Ecto neural progenitor cell (in vitro differentiated cells): ENCODE results near the gene ANAPC2.
"Not testable (repeated sequence)": the region's sequence is repeated elsewhere in the genome, so short reads cannot be mapped to it uniquely, and the experiment has no call there.

Experiments used
- DNase-seq: peaks from one replicate; pipeline ENCODE4 v3.0.0-alpha.2; 2018; ENCODE audit warnings: low spot score

Gene ANAPC2

GRCh38 chr9:137145731-137146526 is 42.4 kb downstream of the ANAPC2 start:
- DNase-seq = no peak

- no peak for DNase-seq
Observed at GRCh38 chr9:137143459-137143858, 44.9 kb downstream of the ANAPC2 start.

- DNase-seq = no peak
Observed at GRCh38 chr9:137141976-137142936, 46.1 kb downstream of the ANAPC2 start.

- no peak for DNase-seq
Observed at GRCh38 chr9:137141050-137141810, 47.1 kb downstream of the ANAPC2 start.

GRCh38 chr9:137140151-137141012 is 48.0 kb downstream of the ANAPC2 start:
- no peak for DNase-seq

GRCh38 chr9:137139468-137140150 is 48.8 kb downstream of the ANAPC2 start:
- DNase-seq = no peak

GRCh38 chr9:137138722-137139467 is 49.5 kb downstream of the ANAPC2 start, which contains the start of gene GRIN1:
Gene GRIN1, plus strand, starts transcription at chr9:137139154. Its CDS starts 333 bp downstream, at chr9:137139487.
- no peak for DNase-seq

GRCh38 chr9:137138058-137138721 is 50.2 kb downstream of the ANAPC2 start:
- DNase-seq = no peak

GRCh38 chr9:137136881-137137607 is 51.3 kb downstream of the ANAPC2 start:
- DNase-seq = no peak

GRCh38 chr9:137136261-137136880 is 52.0 kb downstream of the ANAPC2 start:
- DNase-seq = no peak

- not testable (repeated sequence) for DNase-seq
Observed at GRCh38 chr9:137135154-137135553, 53.2 kb downstream of the ANAPC2 start.

GRCh38 chr9:137134191-137134590 is 54.2 kb downstream of the ANAPC2 start:
- DNase-seq = no peak

- no peak for DNase-seq
Observed at GRCh38 chr9:137130176-137130755, 58.1 kb downstream of the ANAPC2 start.

- DNase-seq = peak; percentile 93
Observed at GRCh38 chr9:137129456-137130175, 58.7 kb downstream of the ANAPC2 start.

- no peak for DNase-seq
Observed at GRCh38 chr9:137128862-137129455, 59.4 kb downstream of the ANAPC2 start.

- DNase-seq = no peak
Observed at GRCh38 chr9:137128158-137128861, 60.0 kb downstream of the ANAPC2 start.
